Liver (tissue), 9 donors: ENCODE data around the gene KCTD3. TPM values are rescaled to one million over a fixed set of nuclear protein-coding genes. Genes with fewer than 3 reads are reported as not detected.

Experiments used
- DNase-seq: peaks from one replicate; pipeline ENCODE4 v3.0.0-alpha.2; 2017; ENCODE audit warnings: low spot score
- H3K27ac ChIP-seq, 2 donors: one replicate each; pipeline ENCODE4 v1.7.0; 2013; ENCODE audit warnings: inconsistent platforms in 2 of 2, low read length in 2 of 2, control low read depth in 1 of 2, low read depth in 1 of 2, mild to moderate bottlenecking in 1 of 2
- H3K27me3 ChIP-seq, 4 donors: one replicate each; pipeline versions ENCODE4 v1.6.1 to v1.7.0; 2013; ENCODE audit warnings: low read length in 3 of 4, inconsistent platforms in 1 of 4, mild to moderate bottlenecking in 1 of 4, moderate library complexity in 1 of 4; ENCODE audit not compliant: control insufficient read depth in 4 of 4, insufficient read depth in 4 of 4
- H3K36me3 ChIP-seq, 4 donors: one replicate each; pipeline versions ENCODE4 v1.6.1 to v1.7.0; 2013; ENCODE audit warnings: low read length in 3 of 4, mild to moderate bottlenecking in 3 of 4, low read depth in 1 of 4, moderate library complexity in 1 of 4; ENCODE audit not compliant: control insufficient read depth in 4 of 4, insufficient read depth in 3 of 4
- H3K4me1 ChIP-seq, 4 donors: one replicate each; pipeline versions ENCODE4 v1.6.1 to v1.7.0; 2013; ENCODE audit warnings: low read length in 3 of 4, mild to moderate bottlenecking in 3 of 4, moderate library complexity in 1 of 4; ENCODE audit not compliant: control insufficient read depth in 4 of 4, insufficient read depth in 4 of 4
- H3K4me3 ChIP-seq, 3 donors: one replicate each; pipeline versions ENCODE4 v1.6.1 to v1.7.0; 2013; ENCODE audit warnings: low read length in 3 of 3, control low read depth in 1 of 3, low read depth in 1 of 3, mild to moderate bottlenecking in 1 of 3
- H3K9ac ChIP-seq, 2 donors: one replicate each; pipeline ENCODE4 v1.7.0; 2013; ENCODE audit warnings: low read length in 2 of 2, mild to moderate bottlenecking in 2 of 2, moderate library complexity in 2 of 2, control low read depth in 1 of 2, low read depth in 1 of 2
- H3K9me3 ChIP-seq, 4 donors: one replicate each; pipeline versions ENCODE4 v1.6.1 to v1.7.0; 2013; ENCODE audit warnings: low read length in 3 of 4; ENCODE audit not compliant: control insufficient read depth in 4 of 4
- ATF3 ChIP-seq: IDR thresholded peaks from 2 replicates; pipeline ENCODE4 v1.6.1; 2016; ENCODE audit warnings: antibody characterized with exemption
- EGR1 ChIP-seq, 2 donors: IDR thresholded peaks; 2 replicates each; pipeline ENCODE4 v1.6.1; 2016 to 2018; ENCODE audit warnings: antibody characterized with exemption in 2 of 2, low read depth in 2 of 2
- FOXA1 ChIP-seq: IDR thresholded peaks from 2 replicates; pipeline ENCODE4 v1.6.1; 2016; ENCODE audit warnings: antibody characterized with exemption
- FOXA2 ChIP-seq: IDR thresholded peaks from 2 replicates; pipeline ENCODE4 v1.6.1; 2016; ENCODE audit warnings: antibody characterized with exemption
- HNF4A ChIP-seq, 2 donors: conservative IDR thresholded peaks; 2 replicates each; pipeline ENCODE4 v1.6.1; 2016; ENCODE audit warnings: antibody characterized with exemption in 2 of 2, mild to moderate bottlenecking in 2 of 2
- HNF4G ChIP-seq: IDR thresholded peaks from 2 replicates; pipeline ENCODE4 v1.6.1; 2016; ENCODE audit warnings: antibody characterized with exemption
- JUND ChIP-seq, 2 donors: IDR thresholded peaks; 2 replicates each; pipeline ENCODE4 v1.6.1; 2016; ENCODE audit warnings: antibody characterized with exemption in 2 of 2
- MAX ChIP-seq: IDR thresholded peaks from 2 replicates; pipeline ENCODE4 v1.6.1; 2016; ENCODE audit warnings: antibody characterized with exemption
- NR2F2 ChIP-seq: IDR thresholded peaks from 2 replicates; pipeline ENCODE4 v1.6.1; 2016; ENCODE audit warnings: antibody characterized with exemption
- RAD21 ChIP-seq, 2 donors: IDR thresholded peaks; 2 replicates each; pipeline ENCODE4 v1.6.1; 2016; ENCODE audit warnings: antibody characterized with exemption in 2 of 2, mild to moderate bottlenecking in 2 of 2
- REST ChIP-seq: IDR thresholded peaks from 2 replicates; pipeline ENCODE4 v1.6.1; 2016; ENCODE audit warnings: antibody characterized with exemption, mild to moderate bottlenecking
- RXRA ChIP-seq, 2 donors: IDR thresholded peaks; 2 replicates each; pipeline ENCODE4 v1.6.1; 2017 to 2018; ENCODE audit warnings: antibody characterized with exemption in 2 of 2, mild to moderate bottlenecking in 1 of 2
- SP1 ChIP-seq: IDR thresholded peaks from 2 replicates; pipeline ENCODE4 v1.6.1; 2018; ENCODE audit warnings: antibody characterized with exemption, mild to moderate bottlenecking
- TAF1 ChIP-seq: conservative IDR thresholded peaks from 2 replicates; pipeline ENCODE4 v1.6.1; 2016; ENCODE audit warnings: antibody characterized with exemption, mild to moderate bottlenecking
- YY1 ChIP-seq: IDR thresholded peaks from 2 replicates; pipeline ENCODE4 v1.6.1; 2016; ENCODE audit warnings: antibody characterized with exemption, mild to moderate bottlenecking
- ZBTB33 ChIP-seq: IDR thresholded peaks from 2 replicates; pipeline ENCODE4 v1.6.1; 2016; ENCODE audit warnings: antibody characterized with exemption
- WGBS: extraction: QIAGEN DNeasy Blood & Tissue Kit; methylation state at CpG from one replicate; pipeline ENCODE4 v1.1.7; 2013; 5-methylcytosine and 5-hydroxymethylcytosine counted together
- polyA plus RNA-seq, 2 donors: library from polyadenylated mRNA; stranded (reverse) in 1 of 2; unstranded in 1 of 2; fragments of 200-250 nt in 1 of 2; fragments of >200 nt in 1 of 2; fragmentation: Nextera tagmentation in 1 of 2; extraction: Ambion mirVana in 1 of 2; gene quantifications; one replicate each; pipeline versions ENCODE4 v1.2.1 to v1.2.3, GENCODE V29; 2013 to 2015
- total RNA-seq, 2 donors: library from RNA; depleted of rRNA; stranded (reverse); fragments of >200 nt; gene quantifications; one replicate each; pipeline ENCODE4 v1.2.3, GENCODE V29; 2014
- donor health status: healthy.
- donor health status: healthy.
- donor health status: healthy.
- donor health status: healthy.
- donor health status: healthy.

Gene KCTD3
- total and polyA plus RNA-seq, 4 donors = 20.8 to 58.7 (median 26.1) TPM

- Histone ChIP-seq H3K4me3 (no peak overlapping the region), H3K9ac (no peak overlapping the region)
- WGBS = 39% methylated on average over 2 of the region's 2 CpGs
These were observed 23.9 kb upstream of the KCTD3 start for GRCh38 chr1:215543191-215543606.

GRCh38 chr1:215543806-215544205 is 23.3 kb upstream of the KCTD3 start:
- Histone ChIP-seq H3K4me3 (no peak overlapping the region), H3K27ac (peak overlapping the region in 1 of 2 donors; percentile 28), H3K4me1 (peaks cover 0 to 11% (median 10%) of the 10 kb centered on the region in 4 donors), H3K9me3 (no peaks in the 10 kb centered on the region), H3K27me3 (no peaks in the 10 kb centered on the region), H3K9ac (no peak overlapping the region), H3K36me3 (no peaks in the 10 kb centered on the region)
- TF ChIP-seq NR2F2 (no peak), YY1 (no peak), JUND (IDR thresholded peaks at IDR 0.05) (no peak), ATF3 (no peak), RAD21 (IDR thresholded peaks at IDR 0.05) (no peak), EGR1 (IDR thresholded peaks at IDR 0.05; ENCODE audit: low read depth in 2 of 2) (no peak), FOXA2 (no peak), MAX (no peak), FOXA1 (no peak), HNF4G (no peak), SP1 (no peak), TAF1 (no peak), ZBTB33 (no peak), RXRA (IDR thresholded peaks at IDR 0.05) (no peak), REST (no peak)
- no peak for DNase-seq
- WGBS = 97% methylated on average over 2 of the region's 2 CpGs

More at GRCh38 chr1:215543191-215543606, 23.9 kb upstream of the KCTD3 start:
- Histone ChIP-seq H3K27ac (peak overlapping the region in 1 of 2 donors; percentile 28), H3K27me3 (no peaks in the 10 kb centered on the region), H3K9me3 (no peaks in the 10 kb centered on the region), H3K36me3 (no peaks in the 10 kb centered on the region), H3K4me1 (peaks cover 0 to 11% (median 10%) of the 10 kb centered on the region in 4 donors)
- no peak for DNase-seq
- TF ChIP-seq MAX (peak; percentile 23), FOXA1 (no peak), ZBTB33 (no peak), FOXA2 (no peak), JUND (IDR thresholded peaks at IDR 0.05) (peak in 1 of 2 donors; percentile 29), SP1 (peak; percentile 65), YY1 (peak; percentile 25), NR2F2 (peak; percentile 36), HNF4A (conservative IDR thresholded peaks at IDR 0.05) (peak; percentile 65 to 72), RXRA (IDR thresholded peaks at IDR 0.05) (peak in 1 of 2 donors; percentile 76), TAF1 (no peak)
